K562 (cell line): Measurements from ENCODE around the gene MYOM1. TPM values are rescaled to one million over a fixed set of nuclear protein-coding genes. Genes with fewer than 3 reads are reported as not detected.

Source experiments
- BRD9 ChIP-seq: fragments of 450-650 bp; IDR thresholded peaks from 2 replicates; pipeline ENCODE4 v1.6.1; 2018; ENCODE audit warnings: low read depth; ENCODE audit not compliant: partially characterized antibody
- CBX8 ChIP-seq: fragments of 200-600 bp; sonication (generic); IDR thresholded peaks from 2 replicates; pipeline ENCODE4 v1.6.1; 2012; ENCODE audit warnings: borderline replicate concordance, mixed run types, low read depth, mild to moderate bottlenecking, moderate library complexity, mixed read lengths, low read length, control low read depth, inconsistent platforms; ENCODE audit not compliant: poor library complexity, severe bottlenecking; ENCODE audit errors: extremely low read depth
- CREBBP ChIP-seq: IDR thresholded peaks from one replicate; pipeline ENCODE4 v1.6.1; 2012; ENCODE audit warnings: low read depth, mild to moderate bottlenecking, control low read depth, inconsistent platforms, low read length
- E2F3 ChIP-seq: fragments of 250-450 bp; sonication (Bioruptor Pico); IDR thresholded peaks from 2 replicates; pipeline ENCODE4 v1.4.0; 2020; ENCODE audit warnings: mild to moderate bottlenecking
- EHMT2 ChIP-seq: fragments of 450-650 bp; IDR thresholded peaks from 2 replicates; pipeline ENCODE4 v1.6.1; 2018; ENCODE audit warnings: antibody characterized with exemption
- ESRRB ChIP-seq: fragments of 250-450 bp; sonication (Bioruptor Pico); IDR thresholded peaks from 2 replicates; pipeline ENCODE4 v1.5.0; 2020; ENCODE audit warnings: mild to moderate bottlenecking, moderate library complexity, borderline replicate concordance
- FOXP1 ChIP-seq: sonication (generic); formaldehyde crosslinking; IDR thresholded peaks from 2 replicates; pipeline ENCODE4 v1.8.0; 2022; ENCODE audit warnings: mild to moderate bottlenecking, missing genetic modification reagents
- GATA2 ChIP-seq: sonication (generic); formaldehyde crosslinking; IDR thresholded peaks from 2 replicates; pipeline ENCODE4 v1.4.0; 2020; ENCODE audit warnings: mild to moderate bottlenecking, missing genetic modification reagents
- KLF16 ChIP-seq: IDR thresholded peaks from 2 replicates; pipeline ENCODE4 v1.6.1; 2016; ENCODE audit warnings: antibody characterized with exemption
- MAFF ChIP-seq: IDR thresholded peaks from 2 replicates; pipeline ENCODE4 v1.6.1; 2012; ENCODE audit warnings: low read length, improper control_type of control experiment
- POLR3A ChIP-seq: IDR thresholded peaks from 2 replicates; pipeline ENCODE4 v1.6.1; 2011; ENCODE audit warnings: borderline replicate concordance, mild to moderate bottlenecking, moderate library complexity; ENCODE audit not compliant: insufficient read length, insufficient read depth; ENCODE audit errors: extremely low read depth
- RBFOX2 ChIP-seq: fragments of 200-400 bp; formaldehyde crosslinking; IDR thresholded peaks from 2 replicates; pipeline ENCODE4 v1.6.1; 2017; ENCODE audit warnings: low read depth, mild to moderate bottlenecking, low read length, moderate library complexity
- RFX1 ChIP-seq: fragments of 450-650 bp; IDR thresholded peaks from 2 replicates; pipeline ENCODE4 v1.6.1; 2016; ENCODE audit warnings: mild to moderate bottlenecking, moderate library complexity
- RFX5 ChIP-seq: IDR thresholded peaks from 2 replicates; pipeline ENCODE4 v1.6.1; 2011; ENCODE audit warnings: low read depth, mild to moderate bottlenecking, improper control_type of control experiment, low read length
- SMAD3 ChIP-seq: fragments of 450-650 bp; formaldehyde crosslinking; conservative IDR thresholded peaks from 2 replicates; pipeline ENCODE4 v1.4.0; 2020; ENCODE audit warnings: mild to moderate bottlenecking
- SMARCA5 ChIP-seq: fragments of 450-650 bp; IDR thresholded peaks from 2 replicates; pipeline ENCODE4 v1.6.1; 2016
- SOX6 ChIP-seq: fragments of 450-650 bp; IDR thresholded peaks from 2 replicates; pipeline ENCODE4 v1.6.1; 2014; ENCODE audit warnings: mild to moderate bottlenecking
- SRSF3 ChIP-seq: fragments of 200-400 bp; formaldehyde crosslinking; IDR thresholded peaks from 2 replicates; pipeline ENCODE4 v1.6.1; 2016; ENCODE audit warnings: mild to moderate bottlenecking, low read length, moderate library complexity; ENCODE audit not compliant: insufficient read depth
- TCF7L2 ChIP-seq: fragments of 150-350 bp; IDR thresholded peaks from 2 replicates; pipeline ENCODE4 v1.6.1; 2016; ENCODE audit warnings: low read depth, mild to moderate bottlenecking, low read length, moderate library complexity
- ZFP1 ChIP-seq: fragments of 450-650 bp; formaldehyde crosslinking; IDR thresholded peaks from 2 replicates; pipeline ENCODE4 v1.4.0; 2020; ENCODE audit warnings: mild to moderate bottlenecking, mixed read lengths
- ZNF507 ChIP-seq: conservative IDR thresholded peaks from 2 replicates; pipeline ENCODE4 v1.6.1; 2017; ENCODE audit warnings: missing genetic modification characterization, missing compliant biosample characterization
- polyA plus RNA-seq, 8 experiments: library from polyadenylated mRNA; depleted of rRNA in 4 of 8; stranded (reverse) in 5 of 8; unstranded in 3 of 8; fragments of >200 nt; fragmentation: Nextera tagmentation in 2 of 8; fragmentation: Illumina TruSeq in 1 of 8; extraction: Ambion mirVana in 2 of 8; extraction: Trizol in 1 of 8; gene quantifications; 2 replicates each; pipeline versions ENCODE4 v1.2.1 to v1.2.3, GENCODE V29; 2011 to 2014; ENCODE audit warnings: inconsistent platforms in 1 of 8, missing spikeins in 1 of 8
- total RNA-seq, 7 experiments: library from RNA; depleted of rRNA in 6 of 7; stranded (reverse); fragments of >200 nt in 6 of 7; fragmentation: Illumina TruSeq in 2 of 7; extraction: Trizol in 2 of 7; gene quantifications; 2 replicates each; pipeline versions ENCODE4 v1.2.1 to v1.2.3, GENCODE V29; 2011 to 2021; ENCODE audit warnings: low replicate concordance in 1 of 7
- TF ChIP-seq, protein P1 (sequence below): IDR thresholded peaks from 2 replicates; pipeline ENCODE4 v1.6.1; 2016; ENCODE audit warnings: missing genetic modification characterization, missing compliant biosample characterization
- TF ChIP-seq, protein P2 (sequence below): fragments of 250-450 bp; sonication (Bioruptor Pico); IDR thresholded peaks from 2 replicates; pipeline ENCODE4 v1.9.0; 2021; ENCODE audit warnings: mild to moderate bottlenecking
- TF ChIP-seq, protein P3 (sequence below): fragments of 450-650 bp; IDR thresholded peaks from 2 replicates; pipeline ENCODE4 v1.6.1; 2016
- TF ChIP-seq, protein P4 (sequence below): fragments of 250-450 bp; sonication (Bioruptor Pico); IDR thresholded peaks from 2 replicates; pipeline ENCODE4 v1.6.1; 2021; ENCODE audit warnings: mild to moderate bottlenecking

The MYOM1 gene
- total and polyA plus RNA-seq, 9 of the 15 experiments (the other 6 are each of a cell fraction or from before 2014, with no cell fraction given) = 0.01 to 0.62 (median 0.25) TPM

DNA sequence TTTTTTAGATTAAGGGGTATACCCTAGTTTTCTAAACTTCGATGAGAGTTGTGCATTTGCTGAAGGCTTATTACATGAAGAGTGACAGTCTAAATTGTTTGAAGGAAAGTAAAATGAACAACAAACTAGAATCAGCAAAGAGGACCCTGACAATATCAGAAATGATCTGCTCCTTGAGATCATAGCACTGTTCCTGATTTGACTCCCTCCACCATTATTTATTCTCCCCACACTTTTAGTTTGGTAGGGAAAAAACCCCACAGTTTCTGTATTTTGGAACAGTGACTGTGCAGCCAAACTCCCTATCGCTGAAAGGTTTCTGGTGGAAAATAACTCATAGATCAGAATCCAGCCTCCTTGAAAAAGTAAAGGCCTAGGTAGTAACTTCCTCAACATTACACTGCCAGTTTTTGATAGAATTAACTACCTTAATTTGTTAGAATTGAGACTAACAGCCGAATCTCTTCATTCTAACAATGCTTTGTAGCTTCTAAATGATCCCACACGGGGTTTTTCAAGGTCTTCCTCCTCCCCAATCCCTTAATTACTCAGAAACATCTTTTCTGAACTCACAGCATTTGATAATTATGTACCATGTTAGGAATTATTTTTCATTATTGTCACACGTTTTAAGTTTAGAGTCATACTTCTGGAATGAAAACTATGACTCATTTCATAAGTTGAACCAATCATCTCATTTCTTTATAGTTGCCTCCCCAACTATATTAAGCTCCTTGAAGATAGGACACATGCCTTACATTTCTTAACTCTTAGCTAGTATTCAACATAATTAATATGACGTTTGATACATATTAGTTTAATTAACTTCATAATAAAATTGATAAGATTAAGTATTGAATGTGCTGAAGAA, 30.7 kb upstream of the MYOM1 start (continued):
- TF ChIP-seq CREBBP (no peak), RBFOX2 (no peak), TCF7L2 (no peak), KLF16 (no peak), ZNF507 (tag) (no peak), CBX8 (no peak), RFX1 (no peak), SMARCA5 (no peak), SOX6 (no peak), SMAD3 (CRISPR knock-in tag) (no peak), RFX5 (no peak), ESRRB (CRISPR knock-in tag) (peak; percentile 12; the same call in 1 of the 2 replicates), BRD9 (no peak), POLR3A (no peak), EHMT2 (no peak), SRSF3 (no peak), FOXP1 (CRISPR knock-in tag) (no peak), E2F3 (CRISPR knock-in tag) (no peak), ZFP1 (CRISPR knock-in tag) (no peak), GATA2 (CRISPR knock-in tag) (no peak), MAFF (no peak)
- TF ChIP-seq, protein P1, sequence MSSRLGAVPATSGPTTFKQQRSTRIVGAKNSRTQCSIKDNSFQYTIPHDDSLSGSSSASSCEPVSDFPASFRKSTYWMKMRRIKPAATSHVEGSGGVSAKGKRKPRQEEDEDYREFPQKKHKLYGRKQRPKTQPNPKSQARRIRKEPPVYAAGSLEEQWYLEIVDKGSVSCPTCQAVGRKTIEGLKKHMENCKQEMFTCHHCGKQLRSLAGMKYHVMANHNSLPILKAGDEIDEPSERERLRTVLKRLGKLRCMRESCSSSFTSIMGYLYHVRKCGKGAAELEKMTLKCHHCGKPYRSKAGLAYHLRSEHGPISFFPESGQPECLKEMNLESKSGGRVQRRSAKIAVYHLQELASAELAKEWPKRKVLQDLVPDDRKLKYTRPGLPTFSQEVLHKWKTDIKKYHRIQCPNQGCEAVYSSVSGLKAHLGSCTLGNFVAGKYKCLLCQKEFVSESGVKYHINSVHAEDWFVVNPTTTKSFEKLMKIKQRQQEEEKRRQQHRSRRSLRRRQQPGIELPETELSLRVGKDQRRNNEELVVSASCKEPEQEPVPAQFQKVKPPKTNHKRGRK = no peak
- TF ChIP-seq, protein P2, sequence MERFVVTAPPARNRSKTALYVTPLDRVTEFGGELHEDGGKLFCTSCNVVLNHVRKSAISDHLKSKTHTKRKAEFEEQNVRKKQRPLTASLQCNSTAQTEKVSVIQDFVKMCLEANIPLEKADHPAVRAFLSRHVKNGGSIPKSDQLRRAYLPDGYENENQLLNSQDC (CRISPR knock-in tag) = no peak
- TF ChIP-seq, protein P3, sequence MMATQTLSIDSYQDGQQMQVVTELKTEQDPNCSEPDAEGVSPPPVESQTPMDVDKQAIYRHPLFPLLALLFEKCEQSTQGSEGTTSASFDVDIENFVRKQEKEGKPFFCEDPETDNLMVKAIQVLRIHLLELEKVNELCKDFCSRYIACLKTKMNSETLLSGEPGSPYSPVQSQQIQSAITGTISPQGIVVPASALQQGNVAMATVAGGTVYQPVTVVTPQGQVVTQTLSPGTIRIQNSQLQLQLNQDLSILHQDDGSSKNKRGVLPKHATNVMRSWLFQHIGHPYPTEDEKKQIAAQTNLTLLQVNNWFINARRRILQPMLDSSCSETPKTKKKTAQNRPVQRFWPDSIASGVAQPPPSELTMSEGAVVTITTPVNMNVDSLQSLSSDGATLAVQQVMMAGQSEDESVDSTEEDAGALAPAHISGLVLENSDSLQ = no peak
- TF ChIP-seq, protein P4, sequence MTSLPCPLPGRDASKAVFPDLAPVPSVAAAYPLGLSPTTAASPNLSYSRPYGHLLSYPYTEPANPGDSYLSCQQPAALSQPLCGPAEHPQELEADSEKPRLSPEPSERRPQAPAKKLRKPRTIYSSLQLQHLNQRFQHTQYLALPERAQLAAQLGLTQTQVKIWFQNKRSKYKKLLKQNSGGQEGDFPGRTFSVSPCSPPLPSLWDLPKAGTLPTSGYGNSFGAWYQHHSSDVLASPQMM (CRISPR knock-in tag) = no peak
